Measurements from ENCODE around the gene S100Z. TPM values are rescaled to one million over a fixed set of nuclear protein-coding genes. Genes with fewer than 3 reads are reported as not detected.

The S100Z gene
- total RNA-seq, 1 donor from 2014 or later = not detected

DNA sequence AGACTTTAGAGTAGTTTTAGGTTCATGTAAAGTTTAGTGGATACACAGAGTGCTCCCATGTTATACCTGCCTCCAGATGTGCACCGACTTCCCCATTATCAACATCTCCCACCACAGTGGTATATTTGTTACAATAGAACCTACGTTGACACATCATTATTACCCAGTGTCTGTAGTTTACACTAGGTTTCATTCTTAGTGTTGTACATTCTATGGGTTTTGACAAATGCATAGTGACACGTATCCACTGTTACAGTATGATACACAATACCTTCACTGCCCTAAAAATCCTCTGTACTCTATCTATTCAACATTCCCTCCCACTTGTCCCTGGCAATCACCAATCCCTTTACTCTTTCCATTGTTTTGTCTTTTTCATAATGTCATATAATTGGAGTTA lies 68.7 kb downstream of the S100Z start:
- no peak overlapping the region for H3K4me3 ChIP-seq (ENCODE audit: low read depth, low read length)
- TF ChIP-seq, protein P1, sequence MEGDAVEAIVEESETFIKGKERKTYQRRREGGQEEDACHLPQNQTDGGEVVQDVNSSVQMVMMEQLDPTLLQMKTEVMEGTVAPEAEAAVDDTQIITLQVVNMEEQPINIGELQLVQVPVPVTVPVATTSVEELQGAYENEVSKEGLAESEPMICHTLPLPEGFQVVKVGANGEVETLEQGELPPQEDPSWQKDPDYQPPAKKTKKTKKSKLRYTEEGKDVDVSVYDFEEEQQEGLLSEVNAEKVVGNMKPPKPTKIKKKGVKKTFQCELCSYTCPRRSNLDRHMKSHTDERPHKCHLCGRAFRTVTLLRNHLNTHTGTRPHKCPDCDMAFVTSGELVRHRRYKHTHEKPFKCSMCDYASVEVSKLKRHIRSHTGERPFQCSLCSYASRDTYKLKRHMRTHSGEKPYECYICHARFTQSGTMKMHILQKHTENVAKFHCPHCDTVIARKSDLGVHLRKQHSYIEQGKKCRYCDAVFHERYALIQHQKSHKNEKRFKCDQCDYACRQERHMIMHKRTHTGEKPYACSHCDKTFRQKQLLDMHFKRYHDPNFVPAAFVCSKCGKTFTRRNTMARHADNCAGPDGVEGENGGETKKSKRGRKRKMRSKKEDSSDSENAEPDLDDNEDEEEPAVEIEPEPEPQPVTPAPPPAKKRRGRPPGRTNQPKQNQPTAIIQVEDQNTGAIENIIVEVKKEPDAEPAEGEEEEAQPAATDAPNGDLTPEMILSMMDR (IDR thresholded peaks at IDR 0.05; ENCODE audit: insufficient read depth, low read length, poor library complexity, severe bottlenecking) = no peak
- no peaks in the 10 kb centered on the region for H3K36me3 ChIP-seq (ENCODE audit: control insufficient read depth, insufficient read depth, low read length)
- H3K27me3 ChIP-seq (ENCODE audit: control insufficient read depth, insufficient read depth, low read length) = no peaks in the 10 kb centered on the region
- DNase-seq (ENCODE audit: low read depth) = no peak

DNA sequence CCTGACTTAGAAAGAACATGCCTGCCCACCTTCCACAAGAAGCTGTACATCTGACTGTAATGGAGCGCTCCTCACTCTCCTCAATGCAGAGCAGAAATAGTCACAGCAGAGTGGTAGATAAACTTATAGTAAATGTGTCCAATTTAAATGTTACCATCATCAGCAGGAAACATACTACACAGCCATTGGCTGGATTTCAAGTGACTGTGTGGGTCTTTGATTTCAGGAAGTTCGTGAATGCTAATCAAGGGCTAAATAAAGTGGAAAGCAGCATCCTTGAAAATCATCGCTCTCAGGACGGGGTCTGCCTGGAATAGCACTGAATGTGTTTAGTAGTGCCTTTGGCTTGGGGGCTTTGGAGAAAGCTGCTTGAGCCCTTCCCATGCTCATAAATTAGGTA lies 70.7 kb downstream of the S100Z start:
- Histone ChIP-seq H3K36me3 (ENCODE audit: control insufficient read depth, insufficient read depth, low read length) (no peaks in the 10 kb centered on the region), H3K27me3 (ENCODE audit: control insufficient read depth, insufficient read depth, low read length) (no peaks in the 10 kb centered on the region), H3K4me3 (ENCODE audit: low read depth, low read length) (no peak overlapping the region)
- TF ChIP-seq, protein P1 (IDR thresholded peaks at IDR 0.05; ENCODE audit: insufficient read depth, low read length, poor library complexity, severe bottlenecking) = no peak
- DNase-seq (ENCODE audit: low read depth) = no peak

DNA sequence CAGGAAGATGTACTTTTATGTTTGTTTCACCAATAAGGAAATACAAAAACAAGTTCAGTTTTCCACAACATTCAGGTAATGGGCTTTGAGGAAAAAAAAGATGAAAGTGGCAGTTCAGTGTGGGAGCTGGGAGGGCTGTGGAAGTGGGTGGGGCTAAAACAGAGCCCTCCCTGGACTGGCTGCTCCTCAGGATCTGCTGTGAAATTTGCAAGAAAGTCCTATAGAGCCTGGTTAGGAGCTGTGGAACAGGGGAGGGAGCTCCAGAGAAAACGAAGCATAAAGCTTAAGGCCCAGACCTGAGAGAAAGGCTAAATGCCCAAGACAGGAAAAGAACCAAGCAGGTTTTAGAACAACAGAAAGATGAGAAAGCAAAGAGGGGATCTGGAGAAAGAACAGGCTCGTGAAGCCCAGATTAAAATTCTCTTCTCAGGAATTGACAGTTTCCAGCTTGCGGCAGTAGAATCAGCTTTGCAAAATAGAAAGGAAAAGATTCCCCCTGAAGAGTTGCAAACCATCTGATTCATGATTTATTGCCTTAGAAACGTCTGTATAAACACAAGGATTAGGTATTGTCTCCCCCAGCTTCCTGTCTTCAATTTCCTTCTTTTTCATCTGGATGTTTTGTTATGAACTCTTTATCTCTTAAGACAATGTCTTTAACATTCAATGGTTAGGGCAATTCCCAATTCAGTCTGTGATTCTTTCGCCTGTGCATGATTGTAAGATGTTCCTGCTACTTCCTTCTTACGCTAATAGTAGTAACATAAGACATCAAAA lies 76.7 kb downstream of the S100Z start:
- Histone ChIP-seq H3K4me3 (ENCODE audit: low read depth, low read length) (no peak overlapping the region), H3K27me3 (ENCODE audit: control insufficient read depth, insufficient read depth, low read length) (no peaks in the 10 kb centered on the region), H3K36me3 (ENCODE audit: control insufficient read depth, insufficient read depth, low read length) (no peaks in the 10 kb centered on the region)
- DNase-seq (ENCODE audit: low read depth) = no peak
- TF ChIP-seq, protein P1 (IDR thresholded peaks at IDR 0.05; ENCODE audit: insufficient read depth, low read length, poor library complexity, severe bottlenecking) = no peak

DNA sequence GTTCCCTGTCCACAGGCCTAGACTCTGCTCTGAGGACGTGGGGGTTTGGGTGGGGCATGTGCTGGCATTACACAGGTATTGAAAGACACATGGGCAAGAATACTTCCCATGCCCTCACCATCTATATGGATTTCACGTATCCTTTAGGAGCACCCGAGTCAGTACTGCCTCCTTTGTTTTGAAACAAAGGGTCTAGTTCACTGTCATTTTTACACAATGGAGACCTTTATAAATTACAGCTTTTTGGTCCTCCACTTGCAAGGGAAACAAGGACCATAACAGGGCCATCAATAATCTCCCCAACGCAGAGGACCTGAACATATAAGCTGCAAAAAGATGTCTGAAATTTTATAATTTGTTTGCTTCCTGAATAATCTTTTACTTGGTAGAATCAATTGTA lies 78.1 kb downstream of the S100Z start:
- TF ChIP-seq, protein P1 (IDR thresholded peaks at IDR 0.05; ENCODE audit: insufficient read depth, low read length, poor library complexity, severe bottlenecking) = no peak
- Histone ChIP-seq H3K36me3 (ENCODE audit: control insufficient read depth, insufficient read depth, low read length) (no peaks in the 10 kb centered on the region), H3K4me3 (ENCODE audit: low read depth, low read length) (no peak overlapping the region), H3K27me3 (ENCODE audit: control insufficient read depth, insufficient read depth, low read length) (no peaks in the 10 kb centered on the region)
- DNase-seq (ENCODE audit: low read depth) = no peak

DNA sequence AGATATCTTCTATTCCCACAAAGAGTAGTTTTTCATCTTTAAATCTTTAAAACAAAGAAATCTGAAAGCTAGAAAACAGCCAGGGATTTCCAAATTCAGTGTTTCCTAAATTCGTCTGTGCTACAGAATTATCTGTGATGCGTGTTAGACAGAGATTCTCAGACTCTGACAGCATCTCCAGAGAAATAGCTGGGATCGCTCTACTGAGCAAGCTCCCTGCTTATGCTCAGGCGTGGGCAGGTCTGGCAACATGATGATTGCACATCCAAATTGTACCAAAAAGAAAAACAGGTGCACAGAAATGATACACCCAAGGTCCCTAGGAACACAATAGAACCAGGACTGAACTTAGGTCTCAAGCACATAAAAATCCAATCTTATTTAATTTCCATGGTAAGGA lies 80.3 kb downstream of the S100Z start:
- Histone ChIP-seq H3K36me3 (ENCODE audit: control insufficient read depth, insufficient read depth, low read length) (no peaks in the 10 kb centered on the region), H3K27me3 (ENCODE audit: control insufficient read depth, insufficient read depth, low read length) (no peaks in the 10 kb centered on the region), H3K4me3 (ENCODE audit: low read depth, low read length) (no peak overlapping the region)
- TF ChIP-seq, protein P1 (IDR thresholded peaks at IDR 0.05; ENCODE audit: insufficient read depth, low read length, poor library complexity, severe bottlenecking) = no peak
- DNase-seq (ENCODE audit: low read depth) = no peak

DNA sequence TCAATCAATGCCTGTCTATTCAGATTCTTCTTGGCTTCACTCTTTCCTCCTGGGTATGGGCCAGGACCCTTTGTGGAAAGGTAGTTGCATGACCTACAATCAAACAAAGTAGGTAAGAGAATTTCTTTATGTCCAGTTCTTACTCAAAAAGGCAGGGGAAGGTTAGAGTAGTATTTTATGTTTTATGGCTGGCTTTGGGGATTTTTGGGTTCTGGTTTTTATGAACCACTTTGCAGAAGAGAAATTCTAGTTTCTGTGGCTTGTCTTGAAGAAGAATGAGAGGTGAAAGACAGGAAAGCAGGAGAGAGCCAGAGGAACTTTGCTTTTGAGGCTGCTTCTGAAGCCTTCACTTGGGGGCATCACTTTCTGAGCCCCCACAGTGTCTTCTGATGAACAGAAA lies 88.4 kb downstream of the S100Z start:
- H3K4me3 ChIP-seq (ENCODE audit: low read depth, low read length) = no peak overlapping the region
- no peaks in the 10 kb centered on the region for H3K27me3 ChIP-seq (ENCODE audit: control insufficient read depth, insufficient read depth, low read length)
- TF ChIP-seq, protein P1 (IDR thresholded peaks at IDR 0.05; ENCODE audit: insufficient read depth, low read length, poor library complexity, severe bottlenecking) = no peak
- no peak for DNase-seq (ENCODE audit: low read depth)
- no peaks in the 10 kb centered on the region for H3K36me3 ChIP-seq (ENCODE audit: control insufficient read depth, insufficient read depth, low read length)

Data from kidney epithelial cell (primary cell).